HG03064 (cell line): ENCODE measurements around the gene BANF2.
"Not testable (repeated sequence)": the region's sequence is repeated elsewhere in the genome, so short reads cannot be mapped to it uniquely, and the experiment has no call there.

Source experiments
- ATAC-seq: cut with Tn5 transposase; IDR thresholded peaks from one replicate; pipeline ENCODE4 v1.9.1; 2021; ENCODE audit warnings: low read depth; ENCODE audit not compliant: unreplicated experiment

BANF2 gene

DNA sequence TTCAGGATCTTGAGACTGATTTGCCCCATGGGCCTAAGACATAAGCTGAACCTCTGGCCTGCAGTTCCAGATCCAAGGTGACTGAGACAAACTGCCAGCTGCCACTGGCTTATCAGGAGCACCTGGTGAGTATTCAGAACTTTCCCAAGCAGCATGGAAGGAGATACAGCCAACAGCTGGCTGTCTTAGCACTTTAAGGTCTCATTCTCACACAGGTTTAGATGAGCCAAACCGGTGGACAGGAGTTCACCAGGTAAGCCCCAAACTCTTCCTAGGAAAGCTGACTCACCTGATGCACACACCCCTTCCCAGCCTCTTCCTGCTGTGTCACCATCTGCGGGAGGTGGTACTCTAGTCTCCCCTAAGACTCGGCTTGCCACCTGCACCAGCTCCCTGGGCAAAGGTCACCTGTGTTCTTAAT is at the start of gene BANF2:
TSS of gene BANF2 (plus strand) at position 36 of the 421 bp plus-strand sequence. CDS start 25,060 bp downstream, outside the sequence.
- ATAC-seq = no peak

DNA sequence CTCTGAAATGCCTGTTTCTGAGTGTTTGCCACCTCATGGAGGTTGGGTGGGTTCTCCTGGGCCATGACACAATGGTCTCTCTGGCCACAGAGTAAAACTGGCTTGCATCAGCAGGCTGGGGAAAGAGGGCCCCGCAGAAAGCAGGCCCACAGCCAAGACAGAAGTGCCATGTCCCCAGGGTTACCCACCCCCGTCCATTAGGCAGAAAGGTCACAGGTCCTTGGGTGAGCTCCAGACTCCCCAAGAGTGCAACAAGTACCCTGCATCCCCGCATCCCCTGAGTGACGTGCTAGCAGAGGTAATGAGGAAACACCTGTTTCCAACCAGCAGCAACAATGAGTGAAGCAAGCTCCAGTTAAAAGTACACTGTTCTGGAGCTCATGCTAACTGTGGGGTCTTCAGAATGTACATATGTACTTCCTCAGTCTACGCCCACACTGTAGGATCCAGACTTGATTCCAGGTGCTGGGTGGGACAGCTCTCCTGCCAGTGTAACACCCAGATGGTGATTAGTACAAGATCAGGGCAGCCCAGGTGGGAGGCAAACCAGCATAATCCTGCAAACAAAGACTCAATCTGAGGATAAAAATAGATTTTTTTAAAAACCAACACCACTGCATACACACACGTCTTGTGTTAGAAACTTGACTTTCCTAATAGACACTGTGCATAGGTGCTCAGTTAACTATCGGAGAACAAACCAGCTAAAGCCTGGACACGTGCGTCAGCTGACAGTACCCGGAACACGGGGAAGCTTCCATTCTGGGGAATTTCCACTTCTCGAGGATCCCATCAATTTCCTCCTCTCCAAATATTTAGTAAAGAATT is 49.3 kb upstream of the BANF2 start:
- no peak for ATAC-seq

DNA sequence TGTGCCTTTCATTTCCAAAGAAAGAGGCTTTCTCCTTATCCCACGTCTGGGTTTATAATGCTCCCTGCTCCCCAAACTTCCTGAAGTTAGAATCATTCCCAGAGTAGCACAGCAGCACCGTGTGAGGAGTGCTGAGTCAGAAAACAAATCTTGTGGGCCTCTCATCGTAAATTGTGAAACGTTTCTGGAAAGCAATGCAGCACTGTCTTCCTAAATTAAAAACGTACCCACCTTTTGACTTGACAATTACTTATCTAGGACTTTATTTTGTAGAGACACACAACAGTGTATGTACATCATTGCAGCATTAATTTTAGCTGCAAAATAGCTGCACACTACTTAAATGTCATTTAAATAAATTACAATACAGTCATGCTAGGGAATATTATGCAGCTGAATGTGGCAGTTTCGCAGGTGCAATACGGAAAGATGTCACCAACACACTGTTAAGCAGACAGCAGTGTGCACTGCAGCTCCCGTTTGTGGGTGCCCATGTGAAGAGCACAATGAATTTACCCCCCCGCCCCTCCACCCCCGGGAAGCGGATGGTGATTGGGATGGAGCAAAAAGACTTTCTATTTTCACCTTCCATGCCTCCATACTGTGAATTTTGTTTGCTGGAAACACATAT is 48.5 kb upstream of the BANF2 start:
- no peak for ATAC-seq

DNA sequence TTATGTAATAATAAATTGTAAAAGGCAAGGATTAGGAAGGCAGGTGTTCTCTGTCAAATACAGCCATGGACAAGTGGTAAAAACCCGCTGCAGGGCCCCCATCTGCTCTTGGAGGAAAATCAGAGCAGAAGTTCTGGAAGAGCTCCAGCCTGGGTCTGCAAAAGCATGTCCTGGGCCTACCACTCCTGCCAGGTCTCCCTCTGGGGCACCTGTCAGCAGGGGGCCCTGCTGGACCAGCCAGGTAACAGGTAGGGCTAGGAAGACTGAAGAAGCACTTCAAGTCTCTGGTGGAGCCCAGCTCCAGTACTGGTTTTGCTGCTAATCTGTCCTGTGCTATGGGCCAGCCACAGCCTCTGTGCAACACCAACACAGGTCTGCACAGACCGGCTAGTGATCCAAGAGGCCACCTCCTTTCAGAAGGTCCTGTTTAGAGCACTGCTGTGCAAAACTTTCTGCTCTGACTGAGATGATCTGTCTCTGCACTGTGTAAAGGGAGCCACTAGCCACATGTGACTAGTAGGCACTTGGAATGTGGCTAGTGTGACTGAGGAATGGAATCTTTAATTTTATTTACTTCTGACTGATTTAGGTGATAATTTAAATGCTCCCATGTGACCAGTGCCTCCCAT is 47.9 kb upstream of the BANF2 start:
- ATAC-seq = no peak

DNA sequence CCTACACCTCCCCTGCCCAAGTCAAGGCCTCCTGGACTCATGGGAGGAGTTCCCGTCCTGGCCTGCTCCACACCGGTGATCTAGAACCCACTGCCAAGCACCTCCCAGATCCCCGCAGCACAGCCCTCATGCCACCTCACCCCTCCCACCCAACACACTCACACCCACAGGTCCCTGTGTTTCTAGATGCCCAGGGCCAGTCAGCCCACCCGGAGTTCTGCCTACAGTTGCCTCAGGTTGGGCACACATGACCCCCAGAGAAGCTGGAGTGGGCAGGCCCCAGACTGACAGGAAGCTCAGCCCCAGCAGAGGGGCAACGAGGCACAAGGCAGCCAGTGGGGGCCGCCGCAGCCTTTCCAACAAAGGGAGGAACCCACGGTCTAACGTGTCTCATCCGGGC is 47.4 kb upstream of the BANF2 start:
- ATAC-seq = no peak

DNA sequence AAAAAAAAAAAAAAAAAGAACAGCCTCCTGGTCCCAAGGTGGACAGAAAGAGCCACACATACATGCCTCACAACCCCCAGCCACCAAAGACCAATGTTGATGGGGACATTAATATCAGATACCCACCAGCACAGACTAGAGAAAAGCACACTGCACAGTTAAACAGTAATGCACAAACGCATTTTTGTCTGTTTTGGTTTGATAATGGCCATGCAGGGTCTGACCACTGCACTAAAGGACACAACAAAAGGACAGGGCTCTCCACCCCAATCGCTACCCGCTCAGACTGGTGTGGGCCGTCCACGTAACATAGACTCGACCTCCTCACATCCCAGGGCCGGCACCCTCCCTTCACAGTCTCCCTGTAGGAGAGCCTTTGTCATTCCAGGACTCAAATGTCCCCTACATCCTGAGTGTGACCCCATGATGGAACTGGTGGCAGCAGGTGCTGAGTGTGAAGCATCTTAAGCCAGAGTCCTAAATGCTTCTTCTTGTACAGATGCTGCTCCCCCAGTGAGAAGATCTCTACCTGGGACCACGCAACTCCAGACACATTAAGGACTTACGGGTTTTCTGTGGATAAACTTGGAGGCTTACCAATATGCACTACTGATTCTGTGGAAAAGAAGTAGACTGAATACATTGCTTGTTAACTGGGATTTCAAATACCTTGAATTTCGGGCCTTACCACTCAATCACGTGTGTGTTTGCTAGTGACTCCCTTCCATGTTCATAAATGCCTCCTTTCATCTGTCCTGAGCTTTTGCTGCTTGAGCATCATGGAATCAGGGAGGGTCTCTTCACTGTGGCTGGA is 45.7 kb upstream of the BANF2 start:
- ATAC-seq = no peak

DNA sequence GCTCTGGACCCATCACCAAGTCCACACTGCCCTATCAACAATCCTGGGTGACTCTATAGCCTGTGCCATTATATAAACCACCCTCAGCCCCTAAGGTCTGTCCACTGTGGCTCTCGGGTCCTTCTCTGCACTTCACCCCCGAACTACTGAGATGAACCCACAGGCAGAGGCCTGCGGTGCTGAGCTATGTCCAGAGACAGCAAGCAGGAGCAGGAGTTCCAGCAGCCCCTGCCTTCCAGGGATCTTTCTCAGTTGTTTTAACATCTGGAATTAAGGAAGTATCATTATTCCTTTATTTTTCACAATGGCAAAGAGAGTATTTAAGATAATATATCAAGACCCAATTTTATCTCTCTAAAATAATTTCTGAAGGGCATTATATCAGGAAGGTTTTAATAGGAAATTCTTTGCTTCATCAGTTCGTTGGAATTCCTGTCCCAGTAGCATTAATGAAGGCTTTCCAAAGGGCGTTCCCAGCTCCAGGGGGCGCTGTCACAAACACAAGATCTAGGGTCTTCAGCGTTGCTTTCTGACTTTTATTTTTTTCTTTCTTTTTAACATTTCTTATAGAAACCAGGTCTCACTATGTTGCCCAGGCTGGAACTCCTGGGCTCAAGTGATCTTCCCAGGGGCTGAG is 45.0 kb upstream of the BANF2 start:
- ATAC-seq = no peak

DNA sequence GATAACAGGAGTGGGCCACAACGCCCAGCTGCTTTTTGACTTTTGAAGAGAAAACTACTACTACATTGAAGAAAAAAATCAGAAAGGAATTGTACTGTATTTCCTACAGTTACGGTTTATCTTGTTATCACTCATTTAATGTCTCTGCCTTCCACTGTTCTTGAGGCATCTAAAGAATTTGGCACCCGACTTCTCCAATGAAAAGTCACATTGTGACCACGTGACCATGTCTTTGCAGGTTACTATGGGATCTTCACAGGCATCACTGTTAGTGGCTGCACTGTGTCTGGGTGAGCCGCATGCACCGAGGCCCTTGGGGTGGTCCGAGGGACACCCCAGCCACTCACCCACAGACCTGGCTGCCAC is 44.5 kb upstream of the BANF2 start:
- ATAC-seq = no peak

DNA sequence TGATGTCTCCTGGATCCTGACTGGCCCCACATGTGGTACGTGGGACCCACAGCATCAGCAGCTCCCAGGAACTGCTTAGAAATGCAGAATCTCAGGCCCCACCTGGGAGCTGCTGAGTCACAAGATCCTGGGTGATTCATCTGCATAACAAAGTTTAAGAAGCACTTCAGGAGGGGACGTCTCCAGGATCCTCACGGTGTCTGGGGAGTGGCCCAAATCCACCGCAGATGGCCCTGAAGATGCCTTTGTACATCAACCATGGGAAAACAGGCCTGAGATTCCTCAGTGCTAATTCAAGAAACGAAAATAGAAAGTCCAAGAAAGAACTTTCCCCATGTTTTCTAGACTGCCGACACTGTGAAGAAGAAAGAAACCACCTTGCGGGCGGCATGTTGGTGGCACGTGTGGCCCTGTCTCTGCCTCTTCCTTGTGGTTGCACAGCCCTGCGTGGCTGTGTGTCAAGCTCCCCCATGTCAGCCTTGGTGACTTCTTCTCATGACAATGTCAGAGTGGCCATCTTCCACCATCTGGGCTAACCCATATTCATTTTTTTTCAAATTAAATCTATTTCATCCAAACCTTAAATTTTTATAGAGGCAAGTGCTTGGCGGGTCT is 43.8 kb upstream of the BANF2 start:
- no peak for ATAC-seq

DNA sequence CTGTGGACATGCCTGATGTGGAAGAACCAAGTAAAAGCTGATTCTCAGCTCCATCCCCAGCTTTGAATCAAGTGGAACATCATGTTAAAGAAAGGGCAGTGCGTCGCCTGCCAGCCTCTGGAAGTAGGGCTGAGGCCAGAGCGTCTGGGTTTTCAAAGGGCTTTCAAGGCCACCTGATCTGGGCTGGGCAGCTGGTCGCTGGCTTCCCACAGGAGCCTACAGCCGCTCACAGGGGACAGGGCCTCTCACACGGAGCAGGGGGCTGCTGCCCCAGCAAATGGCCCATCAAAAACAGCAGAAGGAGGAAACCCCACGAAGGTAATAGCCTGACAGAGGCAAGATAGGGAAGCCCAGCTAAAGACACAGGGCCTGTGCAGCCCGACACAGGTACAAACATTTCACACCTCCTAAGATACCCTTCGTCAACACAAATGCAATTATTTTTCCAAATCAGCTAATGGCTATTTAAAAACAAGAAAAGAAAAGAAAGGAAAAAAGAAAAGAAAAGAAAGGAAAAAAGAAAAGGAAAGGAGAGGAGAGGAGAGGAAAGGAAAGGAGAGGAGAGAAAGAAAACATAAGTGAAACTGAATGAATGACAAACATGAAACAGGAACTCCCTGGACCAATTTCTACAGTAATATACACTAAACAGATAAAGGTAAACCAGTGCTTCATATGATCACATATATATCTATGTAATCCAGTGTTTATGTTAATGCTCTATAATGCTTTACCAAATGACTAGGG is 42.5 kb upstream of the BANF2 start:
- ATAC-seq = no peak

DNA sequence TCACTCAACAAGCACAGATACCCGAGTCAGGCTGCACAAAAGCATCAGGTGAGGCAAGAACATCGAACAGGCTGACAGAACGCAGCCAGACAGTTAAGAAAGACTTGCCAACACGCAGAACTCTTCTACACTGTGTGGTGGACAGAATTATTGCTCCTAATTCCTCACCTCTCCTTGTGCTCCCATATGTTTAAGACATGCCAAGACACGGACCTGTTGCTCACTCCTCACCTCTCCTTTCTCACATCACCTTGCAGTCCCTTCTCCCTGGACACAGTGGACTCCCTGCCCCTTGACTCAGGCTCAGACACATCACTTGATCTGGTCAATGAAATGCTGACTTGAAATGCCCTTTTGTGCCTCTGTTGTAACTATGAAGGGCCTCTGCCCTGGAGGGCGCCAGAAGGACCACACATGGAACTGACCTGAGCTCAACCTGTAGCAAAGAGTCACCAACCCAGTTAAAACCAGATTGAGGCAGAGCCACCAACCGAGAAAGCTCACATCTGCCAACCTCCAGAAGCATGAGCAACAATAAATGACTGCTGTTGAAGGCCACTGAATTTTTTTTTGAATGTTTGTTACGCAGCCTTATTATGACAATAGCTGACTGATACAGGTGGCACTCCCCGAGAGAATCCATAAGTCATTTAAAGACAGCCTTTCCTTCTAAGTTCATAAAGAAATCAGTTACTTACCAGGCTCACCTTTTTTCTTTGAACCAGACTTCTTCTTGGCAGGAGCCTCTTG is 41.7 kb upstream of the BANF2 start:
- no peak for ATAC-seq

DNA sequence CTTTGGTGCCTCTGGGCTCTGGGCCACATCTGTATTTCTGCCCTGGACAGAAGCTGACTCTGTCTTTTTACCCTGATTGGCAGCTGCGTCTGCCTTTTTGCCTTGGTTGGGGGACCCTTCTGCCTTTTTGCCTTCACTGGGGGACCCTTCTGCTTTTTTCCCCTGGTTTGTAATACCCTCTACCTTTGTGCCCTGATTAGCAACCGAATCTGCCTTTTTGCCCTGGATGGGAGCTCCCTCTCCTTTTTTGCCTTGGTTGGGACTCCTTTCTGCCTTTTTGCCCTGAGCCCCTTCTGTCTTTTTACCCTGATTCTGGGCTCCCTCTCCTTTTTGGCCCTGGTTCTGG is 41.1 kb upstream of the BANF2 start:
- ATAC-seq = no peak

DNA sequence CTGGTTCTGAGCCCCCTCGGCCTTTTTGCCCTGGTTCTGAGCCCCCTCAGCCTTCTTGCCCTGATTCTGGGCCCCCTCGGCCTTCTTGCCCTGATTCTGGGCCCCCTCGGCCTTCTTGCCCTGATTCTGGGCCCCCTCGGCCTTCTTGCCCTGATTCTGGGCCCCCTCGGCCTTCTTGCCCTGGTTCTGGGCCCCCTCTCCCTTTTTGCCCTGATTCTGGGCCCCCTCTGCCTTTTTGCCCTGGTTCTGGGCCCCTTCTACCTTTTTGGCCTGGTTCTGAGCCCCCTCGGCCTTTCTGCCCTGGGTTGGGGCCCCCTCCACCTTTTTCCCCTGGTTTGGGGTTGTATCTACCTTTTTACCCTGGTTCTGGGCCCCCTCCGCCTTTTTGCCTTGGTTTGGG is 40.4 kb upstream of the BANF2 start:
- ATAC-seq = not testable (repeated sequence)

DNA sequence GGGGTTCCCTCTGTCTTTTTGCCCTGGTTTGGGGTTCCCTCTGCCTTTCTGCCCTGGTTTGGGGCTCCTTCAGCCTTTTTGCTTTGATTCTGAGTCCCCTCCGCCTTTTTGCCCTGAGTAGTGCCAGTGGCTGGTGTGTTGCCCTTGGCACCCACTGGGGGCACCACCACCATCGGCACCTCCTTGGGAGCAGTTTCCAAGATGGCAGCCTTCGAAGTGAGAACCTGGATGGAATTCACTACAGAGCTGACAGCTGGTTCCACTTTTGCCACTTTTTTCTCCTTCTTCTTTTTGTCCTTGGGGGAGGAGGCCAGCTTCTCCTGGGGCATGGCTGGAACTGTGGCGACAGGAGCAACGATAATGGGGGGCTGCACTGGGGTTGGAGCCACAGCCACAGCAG is 40.0 kb upstream of the BANF2 start:
- ATAC-seq = no peak

DNA sequence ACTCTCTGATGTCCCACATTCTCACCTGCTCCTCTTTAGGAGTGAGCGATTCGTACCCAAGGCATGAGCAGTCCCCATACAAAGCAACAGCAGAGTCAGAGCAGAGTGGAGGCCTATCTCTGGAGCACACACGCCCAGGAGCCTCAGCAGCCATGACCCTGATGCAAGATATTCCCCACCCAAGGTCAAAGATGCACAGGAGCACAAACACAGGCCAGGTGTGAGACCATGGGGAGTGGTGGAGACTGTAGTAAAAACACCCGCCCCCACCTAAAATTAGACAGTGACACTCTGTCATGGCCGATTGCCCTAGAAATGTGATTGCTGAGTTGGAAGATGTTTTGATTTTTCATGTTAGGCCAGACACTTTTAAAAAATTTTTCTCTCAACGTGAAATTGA is 39.1 kb upstream of the BANF2 start:
- no peak for ATAC-seq

DNA sequence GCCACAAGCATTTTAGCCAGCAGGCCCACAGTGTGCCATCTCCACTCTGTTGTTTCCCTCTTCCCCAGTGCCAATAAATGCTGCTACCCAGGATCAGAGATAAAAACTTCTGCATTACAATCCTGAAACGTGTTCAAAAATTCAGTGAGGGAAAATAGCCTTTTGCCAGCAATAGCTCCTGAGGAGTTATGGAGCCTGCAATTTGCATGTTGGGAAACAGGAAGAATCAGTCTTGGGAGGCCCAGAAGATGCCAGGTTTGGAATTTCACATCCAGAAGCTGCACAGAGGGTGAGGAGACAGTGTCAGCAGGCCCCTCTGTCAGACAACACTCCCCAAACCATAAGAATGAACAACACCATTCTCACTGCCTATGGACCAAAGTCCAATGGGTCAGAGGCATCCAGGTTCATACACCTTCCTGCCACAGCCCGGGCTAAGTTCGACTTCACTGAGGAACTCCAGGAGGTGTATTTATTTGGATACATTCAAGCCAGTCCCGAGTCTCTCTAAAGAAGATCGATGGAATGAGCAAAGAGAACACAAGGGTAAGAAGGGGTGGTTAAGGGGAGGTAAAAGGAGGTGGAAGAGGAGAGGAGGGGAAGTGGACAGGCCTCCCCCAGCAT is 38.5 kb upstream of the BANF2 start:
- ATAC-seq = no peak

DNA sequence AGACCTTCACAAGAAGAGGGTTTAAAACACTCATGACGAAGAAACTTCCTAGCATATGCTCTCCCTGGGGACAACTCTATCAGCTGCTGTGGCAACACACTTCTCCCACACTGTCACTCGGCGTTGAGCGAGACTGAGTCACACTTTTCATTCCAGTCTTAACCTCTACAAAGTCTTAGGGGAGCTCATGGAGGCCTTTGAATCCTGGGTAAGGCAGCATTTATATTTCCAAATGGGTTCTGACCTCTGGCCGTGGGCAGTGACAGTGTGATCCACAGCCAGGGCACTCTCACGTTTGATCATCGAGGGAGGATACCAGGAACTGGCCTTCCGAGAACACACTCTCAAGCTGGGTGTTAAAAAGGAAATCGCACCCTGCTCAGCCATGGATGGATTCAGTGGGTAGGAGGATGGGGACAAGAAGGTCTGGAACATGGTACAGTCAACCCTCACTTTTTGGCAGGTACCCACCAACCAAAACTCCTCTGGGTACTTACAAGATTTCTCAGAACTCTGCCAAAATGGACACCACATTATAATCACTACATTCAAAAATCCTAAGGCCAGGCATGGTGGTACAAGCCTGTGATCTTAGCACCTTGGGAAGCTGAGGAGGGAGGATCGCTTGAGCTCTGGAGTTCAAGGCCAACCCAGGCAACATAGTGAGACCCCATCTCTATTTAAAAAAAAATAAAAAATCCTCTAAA is 37.3 kb upstream of the BANF2 start:
- no peak for ATAC-seq

DNA sequence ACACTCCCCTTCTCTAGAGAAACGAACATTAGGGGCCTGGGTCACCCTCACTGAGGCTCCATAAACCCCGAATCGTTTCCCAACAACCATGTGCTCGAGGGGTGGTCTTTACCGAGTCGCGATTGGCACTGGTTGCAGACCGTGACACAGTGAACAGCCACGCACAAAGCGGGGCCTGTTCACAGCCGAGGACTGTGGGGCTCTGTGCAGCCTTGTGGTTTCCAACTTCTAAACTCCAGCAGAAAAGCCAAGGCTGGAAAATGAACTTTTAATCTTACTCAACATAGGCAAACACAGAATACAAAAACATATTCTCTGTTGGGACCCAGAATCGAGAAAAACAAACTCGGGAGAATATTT is 36.7 kb upstream of the BANF2 start:
- ATAC-seq = no peak
